ENCODE measurements around the gene OPRL1.

OPRL1 gene

GRCh38 chr20:64080013-64080812 is at the start of gene OPRL1:
Gene OPRL1 (plus strand): TSS chr20:64080082. CDS start chr20:64092721, 12,639 bp downstream.
- H3K27me3 Mint-ChIP-seq = peaks cover 2% of the 10 kb centered on the region
- no peaks in the 10 kb centered on the region for H3K36me3 Mint-ChIP-seq
- H3K4me1 Mint-ChIP-seq = peaks cover 40% of the 10 kb centered on the region
- no peaks in the 10 kb centered on the region for H3K9me3 Mint-ChIP-seq
- H3K27ac Mint-ChIP-seq = peak within 1 kb of the TSS; percentile 55
- H3K4me3 Mint-ChIP-seq = peak within 1 kb of the TSS; percentile 90

GRCh38 chr20:64030371-64031134 is 49.3 kb upstream of the OPRL1 start:
- H3K9me3 Mint-ChIP-seq = no peaks in the 10 kb centered on the region
- peak overlapping the region; percentile 59 for H3K27ac Mint-ChIP-seq
- peaks cover 21% of the 10 kb centered on the region for H3K4me1 Mint-ChIP-seq
- peaks cover 5% of the 10 kb centered on the region for H3K36me3 Mint-ChIP-seq
- no peaks in the 10 kb centered on the region for H3K27me3 Mint-ChIP-seq
- H3K4me3 Mint-ChIP-seq = no peak overlapping the region

- no peak overlapping the region for H3K27ac Mint-ChIP-seq
- H3K27me3 Mint-ChIP-seq = no peaks in the 10 kb centered on the region
- H3K4me1 Mint-ChIP-seq = peaks cover 22% of the 10 kb centered on the region
- H3K36me3 Mint-ChIP-seq = peaks cover 4% of the 10 kb centered on the region
- no peak overlapping the region for H3K4me3 Mint-ChIP-seq
- H3K9me3 Mint-ChIP-seq = no peaks in the 10 kb centered on the region
Measured at GRCh38 chr20:64031822-64032314, 48.0 kb upstream of the OPRL1 start.

- no peaks in the 10 kb centered on the region for H3K27me3 Mint-ChIP-seq
- no peaks in the 10 kb centered on the region for H3K9me3 Mint-ChIP-seq
- no peak overlapping the region for H3K4me3 Mint-ChIP-seq
- no peak overlapping the region for H3K27ac Mint-ChIP-seq
- H3K4me1 Mint-ChIP-seq = peaks cover 33% of the 10 kb centered on the region
- H3K36me3 Mint-ChIP-seq = peaks cover 2% of the 10 kb centered on the region
Measured at GRCh38 chr20:64032706-64033624, 46.9 kb upstream of the OPRL1 start.

- no peak overlapping the region for H3K4me3 Mint-ChIP-seq
- H3K27me3 Mint-ChIP-seq = no peaks in the 10 kb centered on the region
- peak overlapping the region; percentile 51 for H3K27ac Mint-ChIP-seq
- peaks cover 33% of the 10 kb centered on the region for H3K4me1 Mint-ChIP-seq
- peaks cover 2% of the 10 kb centered on the region for H3K36me3 Mint-ChIP-seq
- H3K9me3 Mint-ChIP-seq = no peaks in the 10 kb centered on the region
Measured at GRCh38 chr20:64033981-64034493, 45.8 kb upstream of the OPRL1 start.

GRCh38 chr20:64035066-64035932 is 44.6 kb upstream of the OPRL1 start:
- H3K27ac Mint-ChIP-seq = peak overlapping the region; percentile 92
- H3K27me3 Mint-ChIP-seq = no peaks in the 10 kb centered on the region
- peaks cover 43% of the 10 kb centered on the region for H3K4me1 Mint-ChIP-seq
- peak overlapping the region; percentile 67 for H3K4me3 Mint-ChIP-seq
- H3K36me3 Mint-ChIP-seq = peaks cover 2% of the 10 kb centered on the region
- no peaks in the 10 kb centered on the region for H3K9me3 Mint-ChIP-seq

- peaks cover 2% of the 10 kb centered on the region for H3K36me3 Mint-ChIP-seq
- H3K27ac Mint-ChIP-seq = peak within 1 kb of the TSS; percentile 92
- H3K27me3 Mint-ChIP-seq = no peaks in the 10 kb centered on the region
- no peaks in the 10 kb centered on the region for H3K9me3 Mint-ChIP-seq
- H3K4me3 Mint-ChIP-seq = peak within 1 kb of the TSS; percentile 67
- H3K4me1 Mint-ChIP-seq = peaks cover 49% of the 10 kb centered on the region
Measured at GRCh38 chr20:64035933-64036345, 43.9 kb upstream of the OPRL1 start, which contains the start of gene C20orf204. Gene C20orf204 (plus strand): TSS chr20:64036182. CDS start chr20:64036324, 142 bp downstream.

GRCh38 chr20:64036346-64037198 is 43.3 kb upstream of the OPRL1 start:
- Mint-ChIP-seq H3K27ac (peak overlapping the region; percentile 68), H3K36me3 (peaks cover 2% of the 10 kb centered on the region), H3K4me3 (no peak overlapping the region), H3K4me1 (peaks cover 52% of the 10 kb centered on the region), H3K27me3 (no peaks in the 10 kb centered on the region), H3K9me3 (no peaks in the 10 kb centered on the region)

- H3K4me3 Mint-ChIP-seq = no peak overlapping the region
Measured at GRCh38 chr20:64037199-64037497, 42.7 kb upstream of the OPRL1 start.

GRCh38 chr20:64037498-64038213 is 42.2 kb upstream of the OPRL1 start:
- peaks cover 52% of the 10 kb centered on the region for H3K4me1 Mint-ChIP-seq
- peaks cover 2% of the 10 kb centered on the region for H3K36me3 Mint-ChIP-seq
- peak overlapping the region; percentile 81 for H3K27ac Mint-ChIP-seq
- peak overlapping the region; percentile 67 for H3K4me3 Mint-ChIP-seq
- no peaks in the 10 kb centered on the region for H3K27me3 Mint-ChIP-seq
- H3K9me3 Mint-ChIP-seq = no peaks in the 10 kb centered on the region

More at GRCh38 chr20:64037199-64037497, 42.7 kb upstream of the OPRL1 start:
- Mint-ChIP-seq H3K27ac (peak overlapping the region; percentile 68), H3K9me3 (no peaks in the 10 kb centered on the region), H3K27me3 (no peaks in the 10 kb centered on the region), H3K36me3 (peaks cover 2% of the 10 kb centered on the region), H3K4me1 (peaks cover 52% of the 10 kb centered on the region)

- H3K4me3 Mint-ChIP-seq = peak overlapping the region; percentile 49
- H3K27me3 Mint-ChIP-seq = no peaks in the 10 kb centered on the region
- H3K9me3 Mint-ChIP-seq = no peaks in the 10 kb centered on the region
- H3K36me3 Mint-ChIP-seq = peaks cover 2% of the 10 kb centered on the region
- no peak overlapping the region for H3K27ac Mint-ChIP-seq
- peaks cover 52% of the 10 kb centered on the region for H3K4me1 Mint-ChIP-seq
Measured at GRCh38 chr20:64038224-64038564, 41.7 kb upstream of the OPRL1 start.

- Mint-ChIP-seq H3K36me3 (no peaks in the 10 kb centered on the region), H3K4me1 (peaks cover 54% of the 10 kb centered on the region), H3K27me3 (no peaks in the 10 kb centered on the region), H3K4me3 (peak overlapping the region; percentile 81), H3K27ac (peak overlapping the region; percentile 35), H3K9me3 (no peaks in the 10 kb centered on the region)
Measured at GRCh38 chr20:64038565-64039292, 41.2 kb upstream of the OPRL1 start.

Measured in activated naive CD4-positive, alpha-beta T cell treated with anti-CD3 and anti-CD28 coated beads, Interleukin-2, amount 50 U/mL, for 24 hours (primary cell).